GM23248 (cell line): ENCODE data around the gene CHAC1.

Source experiments
- EZH2 ChIP-seq: fragments of 200-600 bp; sonication (generic); IDR thresholded peaks from 2 replicates; pipeline ENCODE4 v1.6.1; 2018; ENCODE audit warnings: antibody characterized with exemption, mild to moderate bottlenecking; ENCODE audit not compliant: insufficient read depth, poor library complexity, severe bottlenecking
- EZH2phosphoT487 ChIP-seq: fragments of 200-600 bp; sonication (generic); IDR thresholded peaks from 2 replicates; pipeline ENCODE4 v1.6.1; 2018; ENCODE audit warnings: antibody characterized with exemption, moderate library complexity, mild to moderate bottlenecking, low read depth; ENCODE audit not compliant: insufficient read depth

DNA sequence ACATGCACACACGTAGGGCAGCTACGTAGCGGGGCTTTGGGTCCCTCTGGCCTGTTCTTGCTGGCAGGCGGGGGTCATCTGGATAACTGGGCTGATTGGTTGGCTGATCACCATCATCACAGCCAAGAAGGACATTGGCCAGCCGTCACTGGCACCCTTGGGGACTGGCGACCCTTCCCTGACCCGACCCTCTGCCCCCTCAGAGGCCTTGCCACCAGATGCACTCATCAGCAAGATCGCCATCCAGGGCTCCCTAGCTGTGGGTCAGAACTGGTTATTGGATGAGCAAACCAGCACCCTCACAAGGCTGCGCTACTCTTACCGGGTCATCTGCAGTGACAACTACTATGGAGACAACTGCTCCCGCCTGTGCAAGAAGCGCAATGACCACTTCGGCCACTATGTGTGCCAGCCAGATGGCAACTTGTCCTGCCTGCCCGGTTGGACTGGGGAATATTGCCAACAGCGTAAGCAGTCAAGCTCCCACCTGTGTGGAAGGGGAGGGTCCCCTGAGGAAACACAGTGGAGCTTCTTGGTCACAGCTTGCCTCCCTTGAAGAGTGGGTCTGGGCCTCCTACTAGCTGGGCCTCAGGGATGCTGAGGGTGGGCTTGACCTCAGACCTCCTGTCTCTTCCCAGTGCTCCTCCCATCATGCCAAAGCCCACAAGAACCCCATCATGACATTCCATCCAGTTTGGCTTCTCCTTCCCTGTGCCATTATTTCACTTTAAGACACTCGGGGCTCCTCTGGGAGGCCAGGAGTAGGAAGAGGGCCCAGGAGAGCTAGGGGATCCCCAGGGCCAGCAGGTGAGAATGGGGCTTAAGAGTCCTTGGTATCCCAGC, 21.8 kb upstream of the CHAC1 start:
- TF ChIP-seq EZH2phosphoT487, result no peak
- TF ChIP-seq EZH2, result no peak
